ENCODE results near the gene FLCN. TPM values are rescaled to one million over a fixed set of nuclear protein-coding genes. Genes with fewer than 3 reads are reported as not detected.

Gene FLCN
- total and polyA plus RNA-seq, 2 donors (not counting 1 experiment from before 2014, with no cell fraction given), result 16.4 to 68.5 TPM

DNA sequence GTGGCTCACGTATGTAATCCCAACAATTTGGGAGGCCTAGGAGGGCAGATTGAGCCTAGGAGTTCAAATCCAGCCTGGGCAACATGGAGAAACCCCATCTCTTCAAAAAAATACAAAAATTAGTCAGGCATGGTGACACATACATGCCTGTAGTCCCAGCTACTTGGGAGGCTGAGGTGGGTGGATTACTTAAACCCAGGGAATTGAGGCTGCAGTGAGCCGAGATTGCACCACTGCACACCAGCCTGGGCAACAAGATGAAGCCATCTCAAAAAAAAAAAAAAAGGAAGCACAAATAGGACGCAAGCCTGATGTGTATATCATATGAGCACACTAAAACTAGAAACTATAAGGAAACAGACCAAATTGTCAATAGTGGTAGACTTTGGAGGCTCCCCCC, 17.1 kb upstream of the FLCN start:
- Histone ChIP-seq H3K79me2 (ENCODE audit: control insufficient read depth, insufficient read depth, low read length) (no peaks in the 10 kb centered on the region), H3K9ac (ENCODE audit: insufficient read depth, low read length) (no peak overlapping the region), H3K4me3 (replicated peaks in 1 of 4; ENCODE audit: control extremely low read depth in 1 of 4, insufficient read depth in 1 of 4, low read depth in 3 of 4, low read length in 4 of 4) (no peak overlapping the region), H3K9me3 (ENCODE audit: control insufficient read depth, insufficient read depth, low read depth, low read length) (no peaks in the 10 kb centered on the region), H3K27ac (ENCODE audit: insufficient read depth, low read length) (no peak overlapping the region), H3K36me3 (ENCODE audit: control insufficient read depth, insufficient read depth, low read length) (peaks cover 11% of the 10 kb centered on the region), H3K4me2 (ENCODE audit: extremely low read depth, insufficient read depth, low read length) (no peak overlapping the region), H4K20me1 (ENCODE audit: control insufficient read depth, extremely low read depth, insufficient read depth, low read length) (no peaks in the 10 kb centered on the region), H2AFZ (ENCODE audit: low read length) (no peak overlapping the region), H3K4me1 (ENCODE audit: control insufficient read depth, extremely low read depth, insufficient read depth, low read length) (no peaks in the 10 kb centered on the region), H3K27me3 (ENCODE audit: control insufficient read depth, insufficient read depth, low read length) (no peaks in the 10 kb centered on the region)
- DNase-seq (ENCODE audit: low read depth in 2 of 2), result no peak
- TF ChIP-seq EZH2 (IDR thresholded peaks at IDR 0.05; ENCODE audit: low read length, missing control alignments), result no peak
- TF ChIP-seq, protein P1, sequence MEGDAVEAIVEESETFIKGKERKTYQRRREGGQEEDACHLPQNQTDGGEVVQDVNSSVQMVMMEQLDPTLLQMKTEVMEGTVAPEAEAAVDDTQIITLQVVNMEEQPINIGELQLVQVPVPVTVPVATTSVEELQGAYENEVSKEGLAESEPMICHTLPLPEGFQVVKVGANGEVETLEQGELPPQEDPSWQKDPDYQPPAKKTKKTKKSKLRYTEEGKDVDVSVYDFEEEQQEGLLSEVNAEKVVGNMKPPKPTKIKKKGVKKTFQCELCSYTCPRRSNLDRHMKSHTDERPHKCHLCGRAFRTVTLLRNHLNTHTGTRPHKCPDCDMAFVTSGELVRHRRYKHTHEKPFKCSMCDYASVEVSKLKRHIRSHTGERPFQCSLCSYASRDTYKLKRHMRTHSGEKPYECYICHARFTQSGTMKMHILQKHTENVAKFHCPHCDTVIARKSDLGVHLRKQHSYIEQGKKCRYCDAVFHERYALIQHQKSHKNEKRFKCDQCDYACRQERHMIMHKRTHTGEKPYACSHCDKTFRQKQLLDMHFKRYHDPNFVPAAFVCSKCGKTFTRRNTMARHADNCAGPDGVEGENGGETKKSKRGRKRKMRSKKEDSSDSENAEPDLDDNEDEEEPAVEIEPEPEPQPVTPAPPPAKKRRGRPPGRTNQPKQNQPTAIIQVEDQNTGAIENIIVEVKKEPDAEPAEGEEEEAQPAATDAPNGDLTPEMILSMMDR (conservative IDR thresholded peaks at IDR 0.05 in 1 of 2, IDR thresholded peaks at IDR 0.05 in 1 of 2; ENCODE audit: low read depth in 1 of 2, low read length in 2 of 2), result no peak

DNA sequence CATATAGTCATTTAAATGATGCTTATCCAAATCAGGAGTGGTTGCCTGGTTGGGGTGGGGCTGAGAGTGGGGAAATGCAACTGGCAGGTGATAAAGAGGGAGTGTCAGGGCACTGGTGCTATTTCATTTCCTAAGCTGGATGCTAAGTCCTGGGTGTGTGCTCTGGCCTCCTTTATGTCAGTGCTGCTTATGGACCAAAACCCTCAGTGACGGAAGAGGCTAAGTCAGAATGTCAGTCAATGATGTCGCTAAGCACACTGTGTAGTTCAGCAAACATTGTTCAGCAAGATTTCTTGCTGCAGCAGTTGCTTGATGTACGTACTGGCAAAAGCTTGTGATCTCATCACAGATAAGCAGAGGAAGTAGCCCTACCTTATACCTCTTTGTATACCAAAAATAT, 16.4 kb upstream of the FLCN start:
- H3K4me3 ChIP-seq (replicated peaks in 1 of 4; ENCODE audit: control extremely low read depth in 1 of 4, insufficient read depth in 1 of 4, low read depth in 3 of 4, low read length in 4 of 4), result no peak overlapping the region

DNA sequence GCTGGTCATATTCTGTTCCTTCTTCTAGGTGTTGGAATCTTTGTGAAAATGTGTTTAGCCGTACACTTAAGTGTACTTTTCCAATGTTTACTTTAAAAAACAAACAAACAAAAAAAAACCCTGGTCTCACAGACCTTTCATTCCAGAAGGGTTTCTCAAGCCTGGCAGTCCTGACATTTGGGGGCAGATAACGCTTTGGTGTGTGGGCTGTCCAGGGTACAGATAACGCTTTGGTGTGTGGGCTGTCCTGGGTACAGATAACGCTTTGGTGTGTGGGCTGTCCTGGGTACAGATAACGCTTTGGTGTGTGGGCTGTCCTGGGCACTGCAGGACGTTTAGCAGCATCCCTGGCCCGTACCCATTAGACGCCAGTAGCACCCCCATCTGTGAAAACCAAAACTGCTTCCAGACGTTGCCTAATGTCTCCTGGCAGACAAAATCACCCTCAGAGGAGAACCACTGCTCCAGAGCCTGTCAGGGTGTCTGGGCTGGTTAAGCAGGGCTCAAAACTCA, 15.2 kb upstream of the FLCN start:
- no peak overlapping the region for H3K9ac ChIP-seq (ENCODE audit: insufficient read depth, low read length)
- TF ChIP-seq, protein P1 (conservative IDR thresholded peaks at IDR 0.05 in 1 of 2, IDR thresholded peaks at IDR 0.05 in 1 of 2; ENCODE audit: low read depth in 1 of 2, low read length in 2 of 2), result no peak
- no peak for TF ChIP-seq EZH2 (IDR thresholded peaks at IDR 0.05; ENCODE audit: low read length, missing control alignments)
- H3K9me3 ChIP-seq (ENCODE audit: control insufficient read depth, insufficient read depth, low read depth, low read length), result no peaks in the 10 kb centered on the region
- H3K79me2 ChIP-seq (ENCODE audit: control insufficient read depth, insufficient read depth, low read length), result no peaks in the 10 kb centered on the region
- DNase-seq (ENCODE audit: low read depth in 2 of 2), result no peak
- no peak overlapping the region for H3K27ac ChIP-seq (ENCODE audit: insufficient read depth, low read length)
- H3K27me3 ChIP-seq (ENCODE audit: control insufficient read depth, insufficient read depth, low read length), result no peaks in the 10 kb centered on the region
- H3K4me3 ChIP-seq (replicated peaks in 1 of 4; ENCODE audit: control extremely low read depth in 1 of 4, insufficient read depth in 1 of 4, low read depth in 3 of 4, low read length in 4 of 4), result no peak overlapping the region
- no peaks in the 10 kb centered on the region for H3K4me1 ChIP-seq (ENCODE audit: control insufficient read depth, extremely low read depth, insufficient read depth, low read length)
- H4K20me1 ChIP-seq (ENCODE audit: control insufficient read depth, extremely low read depth, insufficient read depth, low read length), result no peaks in the 10 kb centered on the region
- H2AFZ ChIP-seq (ENCODE audit: low read length), result no peak overlapping the region
- H3K36me3 ChIP-seq (ENCODE audit: control insufficient read depth, insufficient read depth, low read length), result peaks cover 8% of the 10 kb centered on the region
- no peak overlapping the region for H3K4me2 ChIP-seq (ENCODE audit: extremely low read depth, insufficient read depth, low read length)

More for the DNA sequence above, 16.4 kb upstream of the FLCN start:
- Histone ChIP-seq H3K4me2 (ENCODE audit: extremely low read depth, insufficient read depth, low read length) (no peak overlapping the region), H3K9me3 (ENCODE audit: control insufficient read depth, insufficient read depth, low read depth, low read length) (no peaks in the 10 kb centered on the region), H3K36me3 (ENCODE audit: control insufficient read depth, insufficient read depth, low read length) (peaks cover 8% of the 10 kb centered on the region), H3K27ac (ENCODE audit: insufficient read depth, low read length) (no peak overlapping the region), H3K4me1 (ENCODE audit: control insufficient read depth, extremely low read depth, insufficient read depth, low read length) (no peaks in the 10 kb centered on the region), H3K27me3 (ENCODE audit: control insufficient read depth, insufficient read depth, low read length) (no peaks in the 10 kb centered on the region), H4K20me1 (ENCODE audit: control insufficient read depth, extremely low read depth, insufficient read depth, low read length) (no peaks in the 10 kb centered on the region), H3K79me2 (ENCODE audit: control insufficient read depth, insufficient read depth, low read length) (no peaks in the 10 kb centered on the region), H3K9ac (ENCODE audit: insufficient read depth, low read length) (no peak overlapping the region), H2AFZ (ENCODE audit: low read length) (no peak overlapping the region)
- TF ChIP-seq EZH2 (IDR thresholded peaks at IDR 0.05; ENCODE audit: low read length, missing control alignments), result no peak
- TF ChIP-seq, protein P1 (conservative IDR thresholded peaks at IDR 0.05 in 1 of 2, IDR thresholded peaks at IDR 0.05 in 1 of 2; ENCODE audit: low read depth in 1 of 2, low read length in 2 of 2), result no peak
- DNase-seq (ENCODE audit: low read depth in 2 of 2), result no peak
